Measurements from ENCODE around the gene GPR55. TPM values are rescaled to one million over a fixed set of nuclear protein-coding genes. Genes with fewer than 3 reads are reported as not detected.

The GPR55 gene
- under 1 TPM; 0.61 to 0.88 (median 0.78) TPM for total RNA-seq

DNA sequence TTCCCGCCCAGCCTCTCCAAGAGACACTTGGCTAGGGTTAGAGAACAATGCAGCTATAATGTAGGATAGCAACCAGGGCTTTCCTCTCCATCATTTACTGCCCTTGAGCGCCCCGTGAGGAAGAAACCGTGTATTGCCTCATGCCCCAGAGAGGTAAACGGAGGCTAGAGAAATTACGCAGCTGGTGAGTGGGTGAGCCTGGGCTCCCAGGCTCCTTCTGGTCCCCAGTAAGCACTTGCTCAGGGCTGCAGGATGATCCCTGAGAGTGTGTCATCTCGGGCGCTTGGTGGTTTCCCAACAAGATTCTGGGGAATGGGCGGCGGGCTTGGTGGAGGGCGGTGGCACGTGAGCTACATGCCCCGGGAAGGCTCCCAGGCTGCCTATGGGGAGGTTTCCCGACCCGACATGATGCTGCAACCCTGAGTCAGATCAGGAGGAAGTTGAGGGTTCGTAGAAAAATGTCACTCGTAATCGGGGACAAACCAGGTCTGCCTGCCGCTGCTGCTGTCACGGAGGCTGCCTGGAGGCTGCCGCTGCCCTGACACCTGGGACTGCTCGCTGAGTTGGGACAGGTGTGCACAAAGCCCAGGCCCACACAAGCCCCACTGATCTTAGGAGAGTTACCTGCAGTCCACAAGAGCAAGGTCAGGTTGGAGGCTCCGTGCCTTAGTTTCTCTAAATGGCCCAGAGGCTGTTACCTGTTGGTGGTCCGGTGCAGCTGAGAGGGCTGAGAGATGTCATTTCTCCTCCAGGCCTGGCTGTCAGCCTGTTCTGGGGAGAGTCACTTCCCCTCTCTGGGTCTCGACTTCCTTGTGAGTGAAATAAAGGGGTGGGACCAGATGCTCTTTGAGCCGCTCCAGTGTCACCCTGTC is at the start of gene GPR55:
Gene GPR55 (minus strand): TSS at position 773 of the 872 bp plus-strand sequence. CDS start 14,280 bp downstream, outside the sequence.
- H3K9me3 ChIP-seq: no peaks in the 10 kb centered on the region
- peak within 1 kb of the TSS in 1 of 4 donors; percentile 26 for H3K27ac ChIP-seq
- intact Hi-C loops (cut with DNase I): no loop called here
- no peak for DNase-seq
- H3K4me1 ChIP-seq: peaks cover 0 to 14% (median 4%) of the 10 kb centered on the region in 3 donors
- WGBS, 2 donors: 65 to 71% methylated on average over 13 to 19 of the region's 26 CpGs
- H3K36me3 ChIP-seq: no peaks in the 10 kb centered on the region
- peak in 1 of 4 donors; percentile 20 for TF ChIP-seq POLR2A (IDR thresholded peaks at IDR 0.05)
- TF ChIP-seq, protein P1, sequence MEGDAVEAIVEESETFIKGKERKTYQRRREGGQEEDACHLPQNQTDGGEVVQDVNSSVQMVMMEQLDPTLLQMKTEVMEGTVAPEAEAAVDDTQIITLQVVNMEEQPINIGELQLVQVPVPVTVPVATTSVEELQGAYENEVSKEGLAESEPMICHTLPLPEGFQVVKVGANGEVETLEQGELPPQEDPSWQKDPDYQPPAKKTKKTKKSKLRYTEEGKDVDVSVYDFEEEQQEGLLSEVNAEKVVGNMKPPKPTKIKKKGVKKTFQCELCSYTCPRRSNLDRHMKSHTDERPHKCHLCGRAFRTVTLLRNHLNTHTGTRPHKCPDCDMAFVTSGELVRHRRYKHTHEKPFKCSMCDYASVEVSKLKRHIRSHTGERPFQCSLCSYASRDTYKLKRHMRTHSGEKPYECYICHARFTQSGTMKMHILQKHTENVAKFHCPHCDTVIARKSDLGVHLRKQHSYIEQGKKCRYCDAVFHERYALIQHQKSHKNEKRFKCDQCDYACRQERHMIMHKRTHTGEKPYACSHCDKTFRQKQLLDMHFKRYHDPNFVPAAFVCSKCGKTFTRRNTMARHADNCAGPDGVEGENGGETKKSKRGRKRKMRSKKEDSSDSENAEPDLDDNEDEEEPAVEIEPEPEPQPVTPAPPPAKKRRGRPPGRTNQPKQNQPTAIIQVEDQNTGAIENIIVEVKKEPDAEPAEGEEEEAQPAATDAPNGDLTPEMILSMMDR (IDR thresholded peaks at IDR 0.05): peak in 2 of 6 experiments; percentile 6 to 28
- peak within 1 kb of the TSS in 3 of 4 donors; percentile 10 to 44 (median 11) for H3K4me3 ChIP-seq
- H3K27me3 ChIP-seq: peaks cover 0 to 26% (median 0%) of the 10 kb centered on the region in 4 donors

GRCh38 chr2:230974096-230974913 is 49.3 kb upstream of the GPR55 start:
- H3K4me3 ChIP-seq: no peak overlapping the region
- TF ChIP-seq POLR2A (IDR thresholded peaks at IDR 0.05): no peak
- TF ChIP-seq, protein P1 (IDR thresholded peaks at IDR 0.05): no peak
- no peak for DNase-seq
- intact Hi-C loops (cut with DNase I): no loop called here
- H3K9me3 ChIP-seq: no peaks in the 10 kb centered on the region
- no peaks in the 10 kb centered on the region for H3K36me3 ChIP-seq
- WGBS, 2 donors: 75 to 81% methylated on average over 16 to 17 of the region's 17 CpGs
- H3K4me1 ChIP-seq: no peaks in the 10 kb centered on the region
- peak overlapping the region in 1 of 4 donors; percentile 5 for H3K27ac ChIP-seq
- peaks cover 0 to 16% (median 0%) of the 10 kb centered on the region in 4 donors for H3K27me3 ChIP-seq

DNA sequence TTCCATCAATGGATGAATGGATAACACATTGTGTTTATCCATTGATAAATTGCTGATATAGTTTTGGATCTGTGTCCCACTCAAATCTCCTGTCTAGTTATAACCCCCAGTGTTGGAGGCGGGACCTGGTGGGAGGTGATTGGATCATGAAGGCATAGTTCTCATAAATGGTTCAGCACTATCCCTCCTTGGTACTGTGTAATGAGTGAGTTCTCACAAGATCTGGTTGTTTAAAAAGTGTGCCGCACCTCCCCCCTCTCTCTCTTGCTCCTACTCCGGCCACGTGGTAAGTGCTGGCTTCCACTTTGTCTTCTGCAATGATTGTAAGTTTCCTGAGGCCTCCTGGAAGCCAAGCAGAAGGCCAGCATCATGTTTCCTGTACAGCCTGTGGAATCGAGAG is 47.0 kb upstream of the GPR55 start:
- H3K9me3 ChIP-seq: no peaks in the 10 kb centered on the region
- intact Hi-C loops (cut with DNase I): no loop called here

GRCh38 chr2:230969659-230970015 is 44.6 kb upstream of the GPR55 start:
- Histone ChIP-seq H3K27me3 (peaks cover 0 to 5% (median 0%) of the 10 kb centered on the region in 4 donors), H3K27ac (no peak overlapping the region), H3K4me3 (peak overlapping the region in 1 of 4 donors; percentile 21), H3K9me3 (no peaks in the 10 kb centered on the region), H3K4me1 (no peaks in the 10 kb centered on the region), H3K36me3 (no peaks in the 10 kb centered on the region)
- DNase-seq: no peak
- intact Hi-C loops (cut with DNase I): no loop called here
- no peak for TF ChIP-seq POLR2A (IDR thresholded peaks at IDR 0.05)
- TF ChIP-seq, protein P1 (IDR thresholded peaks at IDR 0.05): no peak
- 76 to 77% methylated on average over 2 of the region's 2 CpGs for WGBS, 2 donors

More for the DNA sequence above, 47.0 kb upstream of the GPR55 start:
- no peak overlapping the region for H3K27ac ChIP-seq
- no peak for TF ChIP-seq POLR2A (IDR thresholded peaks at IDR 0.05)
- TF ChIP-seq, protein P1 (IDR thresholded peaks at IDR 0.05): no peak
- H3K4me3 ChIP-seq: no peak overlapping the region
- DNase-seq: no peak
- H3K27me3 ChIP-seq: peaks cover 0 to 6% (median 0%) of the 10 kb centered on the region in 4 donors
- H3K36me3 ChIP-seq: no peaks in the 10 kb centered on the region
- 69 to 76% methylated on average over 5 of the region's 5 CpGs for WGBS, 2 donors
- no peaks in the 10 kb centered on the region for H3K4me1 ChIP-seq
